Esophagus squamous epithelium (tissue), 4 donors: ENCODE results near the gene ATRNL1.

Experiments used
- CTCF ChIP-seq, 6 experiments: fragments of 450-650 bp in 4 of 6; fragments of 200-600 bp in 2 of 6; sonication (generic) in 2 of 6; IDR thresholded peaks; one replicate each; pipeline ENCODE4 v1.5.1; 2016 to 2019; ENCODE audit warnings: antibody characterized with exemption in 6 of 6, mild to moderate bottlenecking in 4 of 6, moderate library complexity in 4 of 6
- POLR2A ChIP-seq, 4 donors: fragments of 450-650 bp; IDR thresholded peaks; one replicate each; pipeline ENCODE4 v1.6.1; 2017; ENCODE audit warnings: antibody characterized with exemption in 4 of 4, mild to moderate bottlenecking in 4 of 4, moderate library complexity in 3 of 4

GRCh38 chr10:115049960-115050359 is 43.2 kb upstream of the ATRNL1 start:
- no peak for TF ChIP-seq CTCF (IDR thresholded peaks at IDR 0.05)
- no peak for TF ChIP-seq POLR2A (IDR thresholded peaks at IDR 0.05)
